ENCODE data around the gene CLCN3.

Gene CLCN3

GRCh38 chr4:169661761-169662160, 41.4 kb downstream of the CLCN3 start:
- Histone ChIP-seq H3K9ac (ENCODE audit: low read depth, low read length, poor library complexity, severe bottlenecking) (no peak overlapping the region), H3K27me3 (ENCODE audit: insufficient read depth, low read length, poor library complexity, severe bottlenecking) (no peaks in the 10 kb centered on the region), H3K36me3 (ENCODE audit: insufficient read depth, low read length) (no peaks in the 10 kb centered on the region), H3K9me2 (replicated peaks; ENCODE audit: low read depth, low read length) (no peaks in the 10 kb centered on the region), H3K4me3 (ENCODE audit: low read length, poor library complexity, severe bottlenecking) (no peak overlapping the region), H3K4me2 (ENCODE audit: low read depth, low read length, poor library complexity, severe bottlenecking) (no peak overlapping the region), H3F3A (ENCODE audit: low read depth) (peaks cover 4% of the 10 kb centered on the region; the same call in 1 of the 2 replicates), H2AFZ (ENCODE audit: low read length) (no peak overlapping the region), H3K79me2 (ENCODE audit: insufficient read depth, low read length) (no peaks in the 10 kb centered on the region), H3K4me1 (ENCODE audit: insufficient read depth, low read length, poor library complexity, severe bottlenecking) (peaks cover 42% of the 10 kb centered on the region), H3K9me3 (ENCODE audit: insufficient read depth, low read depth, low read length) (no peaks in the 10 kb centered on the region), H4K20me1 (ENCODE audit: insufficient read depth, low read length, poor library complexity, severe bottlenecking) (no peaks in the 10 kb centered on the region)
- TF ChIP-seq, protein P1, sequence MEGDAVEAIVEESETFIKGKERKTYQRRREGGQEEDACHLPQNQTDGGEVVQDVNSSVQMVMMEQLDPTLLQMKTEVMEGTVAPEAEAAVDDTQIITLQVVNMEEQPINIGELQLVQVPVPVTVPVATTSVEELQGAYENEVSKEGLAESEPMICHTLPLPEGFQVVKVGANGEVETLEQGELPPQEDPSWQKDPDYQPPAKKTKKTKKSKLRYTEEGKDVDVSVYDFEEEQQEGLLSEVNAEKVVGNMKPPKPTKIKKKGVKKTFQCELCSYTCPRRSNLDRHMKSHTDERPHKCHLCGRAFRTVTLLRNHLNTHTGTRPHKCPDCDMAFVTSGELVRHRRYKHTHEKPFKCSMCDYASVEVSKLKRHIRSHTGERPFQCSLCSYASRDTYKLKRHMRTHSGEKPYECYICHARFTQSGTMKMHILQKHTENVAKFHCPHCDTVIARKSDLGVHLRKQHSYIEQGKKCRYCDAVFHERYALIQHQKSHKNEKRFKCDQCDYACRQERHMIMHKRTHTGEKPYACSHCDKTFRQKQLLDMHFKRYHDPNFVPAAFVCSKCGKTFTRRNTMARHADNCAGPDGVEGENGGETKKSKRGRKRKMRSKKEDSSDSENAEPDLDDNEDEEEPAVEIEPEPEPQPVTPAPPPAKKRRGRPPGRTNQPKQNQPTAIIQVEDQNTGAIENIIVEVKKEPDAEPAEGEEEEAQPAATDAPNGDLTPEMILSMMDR (conservative IDR thresholded peaks at IDR 0.05; ENCODE audit: low read length) = no peak
- no peak for TF ChIP-seq EZH2phosphoT487 (IDR thresholded peaks at IDR 0.05; ENCODE audit: borderline replicate concordance)

DNA sequence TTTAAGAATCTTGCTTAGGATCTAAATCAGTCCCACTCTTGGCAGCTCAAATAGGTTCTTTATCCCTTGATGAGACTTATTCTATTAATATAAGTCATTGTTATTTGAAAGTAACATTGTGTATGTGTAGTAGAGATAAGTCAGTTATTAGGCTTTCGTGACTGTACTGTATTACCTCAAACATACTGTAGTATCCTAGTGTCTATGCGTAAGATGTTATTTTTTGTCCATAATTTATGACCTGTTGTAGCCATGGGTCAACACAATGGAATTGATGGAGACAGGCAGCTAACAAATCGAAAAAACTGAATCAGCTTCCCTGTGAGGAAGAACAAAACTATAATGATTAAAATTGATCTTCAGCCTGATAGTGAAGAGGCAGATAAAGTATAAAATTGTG, 41.8 kb downstream of the CLCN3 start:
- no peaks in the 10 kb centered on the region for H3K27me3 ChIP-seq (ENCODE audit: insufficient read depth, low read length, poor library complexity, severe bottlenecking)
- peaks cover 42% of the 10 kb centered on the region for H3K4me1 ChIP-seq (ENCODE audit: insufficient read depth, low read length, poor library complexity, severe bottlenecking)
- no peak overlapping the region for H3K4me3 ChIP-seq (ENCODE audit: low read length, poor library complexity, severe bottlenecking)
- H3K36me3 ChIP-seq (ENCODE audit: insufficient read depth, low read length) = no peaks in the 10 kb centered on the region
- no peaks in the 10 kb centered on the region for H3K9me3 ChIP-seq (ENCODE audit: insufficient read depth, low read depth, low read length)
- peaks cover 4% of the 10 kb centered on the region; the same call in 1 of the 2 replicates for H3F3A ChIP-seq (ENCODE audit: low read depth)
- no peak overlapping the region for H3K4me2 ChIP-seq (ENCODE audit: low read depth, low read length, poor library complexity, severe bottlenecking)
- no peaks in the 10 kb centered on the region for H4K20me1 ChIP-seq (ENCODE audit: insufficient read depth, low read length, poor library complexity, severe bottlenecking)
- H2AFZ ChIP-seq (ENCODE audit: low read length) = no peak overlapping the region
- H3K9me2 ChIP-seq (replicated peaks; ENCODE audit: low read depth, low read length) = no peaks in the 10 kb centered on the region
- no peak overlapping the region for H3K9ac ChIP-seq (ENCODE audit: low read depth, low read length, poor library complexity, severe bottlenecking)
- no peak for TF ChIP-seq EZH2phosphoT487 (IDR thresholded peaks at IDR 0.05; ENCODE audit: borderline replicate concordance)
- TF ChIP-seq, protein P1 (conservative IDR thresholded peaks at IDR 0.05; ENCODE audit: low read length) = no peak
- H3K79me2 ChIP-seq (ENCODE audit: insufficient read depth, low read length) = no peaks in the 10 kb centered on the region

DNA sequence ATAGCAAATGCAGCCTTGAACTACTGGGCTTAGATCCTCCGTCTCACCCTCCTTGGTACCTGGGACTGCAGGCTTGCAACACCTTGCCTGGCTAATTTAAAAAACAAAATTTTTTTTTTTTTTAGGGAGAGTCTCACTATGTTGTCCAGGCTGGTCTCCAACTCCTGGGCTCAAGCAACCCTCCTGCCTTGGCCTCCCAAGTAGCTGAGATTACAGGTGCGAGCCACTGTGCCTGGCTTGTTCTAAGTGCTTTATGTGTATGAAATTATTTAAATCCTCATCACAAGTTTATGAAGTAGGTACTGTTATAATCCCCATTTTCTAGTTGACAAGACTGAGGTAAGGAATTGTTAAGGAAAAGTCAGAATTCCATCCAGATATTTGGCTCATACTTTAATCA, 43.0 kb downstream of the CLCN3 start:
- Histone ChIP-seq H3K79me2 (ENCODE audit: insufficient read depth, low read length) (no peaks in the 10 kb centered on the region), H3K4me1 (ENCODE audit: insufficient read depth, low read length, poor library complexity, severe bottlenecking) (peaks cover 42% of the 10 kb centered on the region)

More for the DNA sequence above, 43.0 kb downstream of the CLCN3 start:
- H3K27me3 ChIP-seq (ENCODE audit: insufficient read depth, low read length, poor library complexity, severe bottlenecking) = no peaks in the 10 kb centered on the region
- peaks cover 4% of the 10 kb centered on the region; the same call in 1 of the 2 replicates for H3F3A ChIP-seq (ENCODE audit: low read depth)
- no peak overlapping the region for H3K9ac ChIP-seq (ENCODE audit: low read depth, low read length, poor library complexity, severe bottlenecking)
- H2AFZ ChIP-seq (ENCODE audit: low read length) = no peak overlapping the region
- no peak for TF ChIP-seq EZH2phosphoT487 (IDR thresholded peaks at IDR 0.05; ENCODE audit: borderline replicate concordance)
- TF ChIP-seq, protein P1 (conservative IDR thresholded peaks at IDR 0.05; ENCODE audit: low read length) = no peak
- H3K9me3 ChIP-seq (ENCODE audit: insufficient read depth, low read depth, low read length) = no peaks in the 10 kb centered on the region
- no peaks in the 10 kb centered on the region for H3K9me2 ChIP-seq (replicated peaks; ENCODE audit: low read depth, low read length)
- H4K20me1 ChIP-seq (ENCODE audit: insufficient read depth, low read length, poor library complexity, severe bottlenecking) = no peaks in the 10 kb centered on the region
- no peaks in the 10 kb centered on the region for H3K36me3 ChIP-seq (ENCODE audit: insufficient read depth, low read length)
- H3K4me2 ChIP-seq (ENCODE audit: low read depth, low read length, poor library complexity, severe bottlenecking) = no peak overlapping the region
- no peak overlapping the region for H3K4me3 ChIP-seq (ENCODE audit: low read length, poor library complexity, severe bottlenecking)

All from Loucy (cell line).